HCT116 (cell line): ENCODE data around the gene MORF4L1. TPM values are rescaled to one million over a fixed set of nuclear protein-coding genes. Genes with fewer than 3 reads are reported as not detected.

Experiments used
- ATAC-seq: fragments of 200-7000 bp; cut with Tn5 transposase; 2 replicates; pipeline ENCODE4 v1.9.1; 2020; ENCODE audit warnings: mild to moderate bottlenecking, moderate library complexity
- BruUV-seq: library from RNA; stranded (reverse); fragments of 400-500 nt; replicated peaks from 2 replicates; lab custom pipeline; 2021; lab: Mats Ljungman, UMichigan
- CTCF ChIA-PET: fragments of 300-600 bp; sonication (Branson Sonifier 250); formaldehyde crosslinking; loops from one replicate; lab custom pipeline; 2021; ENCODE audit warnings: antibody characterized with exemption; lab: Charles Lee
- POLR2A ChIA-PET: fragments of 300-600, 350-600 bp; sonication (Branson Sonifier 250); formaldehyde crosslinking; loops from one replicate; lab custom pipeline; 2021; ENCODE audit warnings: antibody characterized with exemption; lab: Charles Lee
- RAD21 ChIA-PET, 2 experiments: fragments of 300-600 bp; sonication (Branson Sonifier 250); formaldehyde crosslinking; loops; one replicate each; lab custom pipeline; 2023; ENCODE audit warnings: low total read pairs in 2 of 2; ENCODE audit not compliant: uncharacterized antibody in 2 of 2, unreplicated experiment in 2 of 2, low non-redundant PET in 1 of 2; lab: Charles Lee
- DNase-seq: peaks from one replicate; pipeline ENCODE4 v3.0.0-alpha.2; 2010; ENCODE audit warnings: low read depth, low spot score
- H2AFZ ChIP-seq: fragments of 200-600 bp; shearing (Covaris generic), sonication (generic); 2 replicates; pipeline ENCODE4 v1.6.1; 2017; ENCODE audit warnings: low read depth, mixed run types, mixed read lengths, antibody characterized with exemption, low read length; ENCODE audit not compliant: poor library complexity, severe bottlenecking
- H3K27ac ChIP-seq: 2 replicates; pipeline ENCODE4 v1.5.1; 2012; ENCODE audit warnings: low read depth, low read length
- H3K27me3 ChIP-seq: fragments of 200-600 bp; sonication (generic); 2 replicates; pipeline ENCODE4 v1.6.1; 2016; ENCODE audit warnings: mixed run types, low read length, mixed read lengths; ENCODE audit not compliant: insufficient read depth
- H3K36me3 ChIP-seq, 2 experiments: fragments of 200-500 bp in 1 of 2; fragments of 200-600 bp in 1 of 2; sonication (Bioruptor generic) in 1 of 2; sonication (generic) in 1 of 2; 2 replicates each; pipeline versions ENCODE4 v1.5.1 to v1.6.1; 2014 to 2016; ENCODE audit warnings: low read length in 2 of 2, inconsistent platforms in 1 of 2, mixed read lengths in 1 of 2, mixed run types in 1 of 2; ENCODE audit not compliant: insufficient read depth in 2 of 2, control insufficient read depth in 1 of 2
- H3K4me1 ChIP-seq, 2 experiments: fragments of 200-600 bp in 1 of 2; sonication (generic) in 1 of 2; 2 replicates each; pipeline versions ENCODE4 v1.5.1 to v1.6.1; 2012 to 2017; ENCODE audit warnings: low read length in 2 of 2, inconsistent platforms in 1 of 2, mild to moderate bottlenecking in 1 of 2, mixed read lengths in 1 of 2, mixed run types in 1 of 2, moderate library complexity in 1 of 2; ENCODE audit not compliant: insufficient read depth in 2 of 2, control insufficient read depth in 1 of 2
- H3K4me2 ChIP-seq: fragments of 200-600 bp; sonication (generic); 2 replicates; pipeline ENCODE4 v1.6.1; 2017; ENCODE audit warnings: mixed run types, low read length, mixed read lengths
- H3K4me3 ChIP-seq, 2 experiments: fragments of 200-600 bp in 1 of 2; sonication (generic) in 1 of 2; replicated peaks in 1 of 2; 2 replicates each; pipeline ENCODE4 v1.5.1; 2011 to 2016; ENCODE audit warnings: low read length in 2 of 2, control low read depth in 1 of 2, low read depth in 1 of 2, mild to moderate bottlenecking in 1 of 2, mixed read lengths in 1 of 2, mixed run types in 1 of 2
- H3K79me2 ChIP-seq: fragments of 200-600 bp; sonication (generic); 2 replicates; pipeline ENCODE4 v1.6.1; 2017; ENCODE audit warnings: mild to moderate bottlenecking, mixed run types, low read length, moderate library complexity, mixed read lengths; ENCODE audit not compliant: insufficient read depth
- H3K9ac ChIP-seq: fragments of 200-600 bp; sonication (generic); 2 replicates; pipeline ENCODE4 v1.6.1; 2016; ENCODE audit warnings: low read length, mixed read lengths
- H3K9me2 ChIP-seq: fragments of 200-600 bp; sonication (generic), shearing (Covaris generic); 2 replicates; pipeline ENCODE4 v1.6.1; 2017; ENCODE audit warnings: mixed run types, mild to moderate bottlenecking, moderate library complexity; ENCODE audit not compliant: insufficient read depth
- H3K9me3 ChIP-seq, 2 experiments: fragments of 200-500 bp in 1 of 2; fragments of 200-600 bp in 1 of 2; sonication (Bioruptor generic) in 1 of 2; sonication (generic) in 1 of 2; 2 replicates each; pipeline ENCODE4 v1.6.1; 2014 to 2017; ENCODE audit warnings: low read length in 2 of 2, mixed read lengths in 2 of 2, inconsistent platforms in 1 of 2, low read depth in 1 of 2, mild to moderate bottlenecking in 1 of 2, mixed run types in 1 of 2, moderate library complexity in 1 of 2; ENCODE audit not compliant: control insufficient read depth in 1 of 2, insufficient read depth in 1 of 2
- H4K20me1 ChIP-seq: fragments of 200-600 bp; sonication (generic), shearing (Covaris generic); 2 replicates; pipeline ENCODE4 v1.6.1; 2017; ENCODE audit warnings: mixed run types, mild to moderate bottlenecking, moderate library complexity; ENCODE audit not compliant: insufficient read depth
- CBX3 ChIP-seq: IDR thresholded peaks from 2 replicates; pipeline ENCODE4 v1.6.1; 2012; ENCODE audit warnings: low read depth
- EGR1 ChIP-seq: IDR thresholded peaks from 2 replicates; pipeline ENCODE4 v1.6.1; 2012; ENCODE audit warnings: low read depth
- ELF1 ChIP-seq: IDR thresholded peaks from 2 replicates; pipeline ENCODE4 v1.6.1; 2012; ENCODE audit warnings: low read depth, borderline replicate concordance
- MAX ChIP-seq: IDR thresholded peaks from 2 replicates; pipeline ENCODE4 v1.6.1; 2012
- POLR2A ChIP-seq: IDR thresholded peaks from 2 replicates; pipeline ENCODE4 v1.7.0; 2011; ENCODE audit warnings: borderline replicate concordance; ENCODE audit not compliant: insufficient read depth, insufficient read length; ENCODE audit errors: extremely low read depth
- SRF ChIP-seq: IDR thresholded peaks from 2 replicates; pipeline ENCODE4 v1.6.1; 2012; ENCODE audit warnings: low read depth
- TCF7L2 ChIP-seq: IDR thresholded peaks from 2 replicates; pipeline ENCODE4 v1.7.0; 2011; ENCODE audit warnings: borderline replicate concordance, inconsistent platforms; ENCODE audit not compliant: insufficient read depth, insufficient read length; ENCODE audit errors: extremely low read depth
- YY1 ChIP-seq: IDR thresholded peaks from 2 replicates; pipeline ENCODE4 v1.6.1; 2011; ENCODE audit warnings: low read length, low read depth, moderate library complexity, mild to moderate bottlenecking; ENCODE audit not compliant: insufficient replicate concordance; ENCODE audit errors: extremely low read depth
- intact Hi-C: fragments of 100-400 bp; cut with micrococcal nuclease; formaldehyde crosslinking; loops from 2 replicates; pipeline ENCODE4 v1.10.0; 2022
- total RNA-seq: library from RNA; stranded (reverse); gene quantifications from one replicate; pipeline ENCODE4 v1.2.1, GENCODE V29; 2021; ENCODE audit not compliant: unreplicated experiment
- TF ChIP-seq, protein P1 (sequence below), 3 experiments: fragments of 200-600 bp in 1 of 3; sonication (generic) in 1 of 3; IDR thresholded peaks in 2 of 3; conservative IDR thresholded peaks in 1 of 3; 2 replicates each; pipeline ENCODE4 v1.5.1; 2012 to 2017; ENCODE audit warnings: low read depth in 2 of 3, low read length in 2 of 3, antibody characterized with exemption in 1 of 3, borderline replicate concordance in 1 of 3, control low read depth in 1 of 3, mild to moderate bottlenecking in 1 of 3, mixed read lengths in 1 of 3, mixed run types in 1 of 3, moderate library complexity in 1 of 3; ENCODE audit not compliant: insufficient read depth in 1 of 3
- TF ChIP-seq, protein P2 (sequence below): IDR thresholded peaks from 2 replicates; pipeline ENCODE4 v1.6.1; 2012; ENCODE audit warnings: low read depth

MORF4L1 gene
- total RNA-seq, 1 experiment from 2014 or later: 273 TPM

DNA sequence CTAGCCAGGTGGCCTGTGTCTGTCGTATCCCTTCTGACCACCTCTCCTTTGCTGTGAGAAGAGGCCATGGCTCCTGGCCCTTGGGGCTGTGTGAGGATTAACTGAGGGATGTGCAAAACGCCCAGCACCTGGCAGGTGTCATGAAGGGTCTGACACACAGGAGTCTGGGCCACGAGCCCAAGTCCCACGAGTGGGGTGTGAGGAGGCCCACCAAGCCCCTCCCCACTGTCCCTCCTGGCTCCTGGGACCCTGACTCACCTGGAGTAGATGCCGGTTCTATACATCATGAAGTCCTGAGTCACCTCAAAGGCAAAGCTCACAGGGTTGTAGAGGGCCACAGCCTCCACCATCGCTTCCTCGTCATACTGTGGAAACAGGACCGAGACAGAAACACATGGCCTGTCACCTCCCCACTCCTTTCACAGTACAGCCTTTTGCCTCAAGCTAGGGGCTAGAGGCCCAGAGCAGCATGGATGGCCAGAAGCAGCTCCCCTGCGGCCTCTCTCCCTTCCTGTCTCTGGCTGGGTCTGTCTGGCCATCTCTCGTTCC lies 52.5 kb downstream of the MORF4L1 start:
- Histone ChIP-seq H3K4me2 (no peak overlapping the region), H3K9me2 (no peaks in the 10 kb centered on the region), H3K36me3 (peaks cover 0 to 15% of the 10 kb centered on the region in 2 experiments; a peak in 2 of 4 replicates), H3K4me1 (peaks cover 0 to 9% of the 10 kb centered on the region in 2 experiments; a peak in 2 of 4 replicates), H3K9me3 (no peaks in the 10 kb centered on the region), H3K27me3 (no peaks in the 10 kb centered on the region), H3K4me3 (no peak overlapping the region), H3K27ac (no peak overlapping the region), H3K79me2 (no peaks in the 10 kb centered on the region), H2AFZ (no peak overlapping the region), H4K20me1 (no peaks in the 10 kb centered on the region), H3K9ac (no peak overlapping the region)
- RAD21 ChIA-PET: no interaction called here
- BruUV-seq: no TSS peak
- intact Hi-C loops: no loop called here
- CTCF ChIA-PET: interaction anchor here (1.2 kb wide), 1 partner anchor 259 kb away, joined by 3 read pairs; no protein-coding TSS in a partner anchor
- POLR2A ChIA-PET: no interaction called here
- DNase-seq (no peak), ATAC-seq (no peak)
- TF ChIP-seq, protein P1, sequence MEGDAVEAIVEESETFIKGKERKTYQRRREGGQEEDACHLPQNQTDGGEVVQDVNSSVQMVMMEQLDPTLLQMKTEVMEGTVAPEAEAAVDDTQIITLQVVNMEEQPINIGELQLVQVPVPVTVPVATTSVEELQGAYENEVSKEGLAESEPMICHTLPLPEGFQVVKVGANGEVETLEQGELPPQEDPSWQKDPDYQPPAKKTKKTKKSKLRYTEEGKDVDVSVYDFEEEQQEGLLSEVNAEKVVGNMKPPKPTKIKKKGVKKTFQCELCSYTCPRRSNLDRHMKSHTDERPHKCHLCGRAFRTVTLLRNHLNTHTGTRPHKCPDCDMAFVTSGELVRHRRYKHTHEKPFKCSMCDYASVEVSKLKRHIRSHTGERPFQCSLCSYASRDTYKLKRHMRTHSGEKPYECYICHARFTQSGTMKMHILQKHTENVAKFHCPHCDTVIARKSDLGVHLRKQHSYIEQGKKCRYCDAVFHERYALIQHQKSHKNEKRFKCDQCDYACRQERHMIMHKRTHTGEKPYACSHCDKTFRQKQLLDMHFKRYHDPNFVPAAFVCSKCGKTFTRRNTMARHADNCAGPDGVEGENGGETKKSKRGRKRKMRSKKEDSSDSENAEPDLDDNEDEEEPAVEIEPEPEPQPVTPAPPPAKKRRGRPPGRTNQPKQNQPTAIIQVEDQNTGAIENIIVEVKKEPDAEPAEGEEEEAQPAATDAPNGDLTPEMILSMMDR (IDR thresholded peaks at IDR 0.05 in 2 of 3, conservative IDR thresholded peaks at IDR 0.05 in 1 of 3; ENCODE audit: borderline replicate concordance in 1 of 3, insufficient read depth in 1 of 3, low read depth in 2 of 3, low read length in 2 of 3): no peak
- TF ChIP-seq, protein P2, sequence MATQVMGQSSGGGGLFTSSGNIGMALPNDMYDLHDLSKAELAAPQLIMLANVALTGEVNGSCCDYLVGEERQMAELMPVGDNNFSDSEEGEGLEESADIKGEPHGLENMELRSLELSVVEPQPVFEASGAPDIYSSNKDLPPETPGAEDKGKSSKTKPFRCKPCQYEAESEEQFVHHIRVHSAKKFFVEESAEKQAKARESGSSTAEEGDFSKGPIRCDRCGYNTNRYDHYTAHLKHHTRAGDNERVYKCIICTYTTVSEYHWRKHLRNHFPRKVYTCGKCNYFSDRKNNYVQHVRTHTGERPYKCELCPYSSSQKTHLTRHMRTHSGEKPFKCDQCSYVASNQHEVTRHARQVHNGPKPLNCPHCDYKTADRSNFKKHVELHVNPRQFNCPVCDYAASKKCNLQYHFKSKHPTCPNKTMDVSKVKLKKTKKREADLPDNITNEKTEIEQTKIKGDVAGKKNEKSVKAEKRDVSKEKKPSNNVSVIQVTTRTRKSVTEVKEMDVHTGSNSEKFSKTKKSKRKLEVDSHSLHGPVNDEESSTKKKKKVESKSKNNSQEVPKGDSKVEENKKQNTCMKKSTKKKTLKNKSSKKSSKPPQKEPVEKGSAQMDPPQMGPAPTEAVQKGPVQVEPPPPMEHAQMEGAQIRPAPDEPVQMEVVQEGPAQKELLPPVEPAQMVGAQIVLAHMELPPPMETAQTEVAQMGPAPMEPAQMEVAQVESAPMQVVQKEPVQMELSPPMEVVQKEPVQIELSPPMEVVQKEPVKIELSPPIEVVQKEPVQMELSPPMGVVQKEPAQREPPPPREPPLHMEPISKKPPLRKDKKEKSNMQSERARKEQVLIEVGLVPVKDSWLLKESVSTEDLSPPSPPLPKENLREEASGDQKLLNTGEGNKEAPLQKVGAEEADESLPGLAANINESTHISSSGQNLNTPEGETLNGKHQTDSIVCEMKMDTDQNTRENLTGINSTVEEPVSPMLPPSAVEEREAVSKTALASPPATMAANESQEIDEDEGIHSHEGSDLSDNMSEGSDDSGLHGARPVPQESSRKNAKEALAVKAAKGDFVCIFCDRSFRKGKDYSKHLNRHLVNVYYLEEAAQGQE: no peak
- TF ChIP-seq EGR1: no peak
- TF ChIP-seq YY1: no peak
- no peak for TF ChIP-seq POLR2A
- TF ChIP-seq MAX: no peak
- TF ChIP-seq TCF7L2: no peak
- TF ChIP-seq SRF: no peak
- TF ChIP-seq CBX3: no peak
- TF ChIP-seq ELF1: no peak
